ENCODE data around the gene SRM. TPM values are rescaled to one million over a fixed set of nuclear protein-coding genes. Genes with fewer than 3 reads are reported as not detected.
"Not testable (repeated sequence)": the region's sequence is repeated elsewhere in the genome, so short reads cannot be mapped to it uniquely, and the experiment has no call there.

The SRM gene
- total RNA-seq, 1 donor from 2014 or later = 117 TPM

GRCh38 chr1:11054181-11054580 lies 5.6 kb downstream of the SRM start:
- Mint-ChIP-seq H3K36me3 (ENCODE audit: unreplicated experiment) (peaks cover 7% of the 10 kb centered on the region), H3K27me3 (ENCODE audit: unreplicated experiment) (no peaks in the 10 kb centered on the region), H3K9me3 (ENCODE audit: unreplicated experiment) (no peaks in the 10 kb centered on the region), H3K4me1 (ENCODE audit: unreplicated experiment) (peaks cover 7% of the 10 kb centered on the region), H3K4me3 (ENCODE audit: unreplicated experiment) (no peak overlapping the region), H3K27ac (ENCODE audit: unreplicated experiment) (no peak overlapping the region)
- no peak for DNase-seq (ENCODE audit: extremely low spot score, unreplicated experiment)
- no peak for TF ChIP-seq CTCF (IDR thresholded peaks at IDR 0.05)

- H3K4me1 Mint-ChIP-seq (ENCODE audit: unreplicated experiment) = peaks cover 3% of the 10 kb centered on the region
- H3K36me3 Mint-ChIP-seq (ENCODE audit: unreplicated experiment) = peaks cover 7% of the 10 kb centered on the region
- no peaks in the 10 kb centered on the region for H3K9me3 Mint-ChIP-seq (ENCODE audit: unreplicated experiment)
- H3K27ac Mint-ChIP-seq (ENCODE audit: unreplicated experiment) = no peak overlapping the region
- no peaks in the 10 kb centered on the region for H3K27me3 Mint-ChIP-seq (ENCODE audit: unreplicated experiment)
- TF ChIP-seq CTCF (IDR thresholded peaks at IDR 0.05) = no peak
- no peak for DNase-seq (ENCODE audit: extremely low spot score, unreplicated experiment)
- no peak overlapping the region for H3K4me3 Mint-ChIP-seq (ENCODE audit: unreplicated experiment)
Measured at GRCh38 chr1:11053758-11054137, 6.1 kb downstream of the SRM start.

- DNase-seq (ENCODE audit: extremely low spot score, unreplicated experiment) = no peak
- no peak for TF ChIP-seq CTCF (IDR thresholded peaks at IDR 0.05)
- Mint-ChIP-seq H3K36me3 (ENCODE audit: unreplicated experiment) (peaks cover 7% of the 10 kb centered on the region), H3K4me3 (ENCODE audit: unreplicated experiment) (no peak overlapping the region), H3K9me3 (ENCODE audit: unreplicated experiment) (no peaks in the 10 kb centered on the region), H3K4me1 (ENCODE audit: unreplicated experiment) (no peaks in the 10 kb centered on the region), H3K27ac (ENCODE audit: unreplicated experiment) (no peak overlapping the region), H3K27me3 (ENCODE audit: unreplicated experiment) (no peaks in the 10 kb centered on the region)
Measured at GRCh38 chr1:11052839-11053757, 6.7 kb downstream of the SRM start.

- Mint-ChIP-seq H3K36me3 (ENCODE audit: unreplicated experiment) (peaks cover 4% of the 10 kb centered on the region), H3K27ac (ENCODE audit: unreplicated experiment) (no peak overlapping the region), H3K4me1 (ENCODE audit: unreplicated experiment) (no peaks in the 10 kb centered on the region), H3K27me3 (ENCODE audit: unreplicated experiment) (no peaks in the 10 kb centered on the region), H3K4me3 (ENCODE audit: unreplicated experiment) (no peak overlapping the region), H3K9me3 (ENCODE audit: unreplicated experiment) (no peaks in the 10 kb centered on the region)
- no peak for TF ChIP-seq CTCF (IDR thresholded peaks at IDR 0.05)
- no peak for DNase-seq (ENCODE audit: extremely low spot score, unreplicated experiment)
Measured at GRCh38 chr1:11051781-11052511, 7.9 kb downstream of the SRM start.

GRCh38 chr1:11051121-11051520 lies 8.7 kb downstream of the SRM start:
- DNase-seq (ENCODE audit: extremely low spot score, unreplicated experiment); H3K4me3 Mint-ChIP-seq (ENCODE audit: unreplicated experiment); H3K27ac Mint-ChIP-seq (ENCODE audit: unreplicated experiment): not testable (repeated sequence)

More at GRCh38 chr1:11051121-11051520, 8.7 kb downstream of the SRM start:
- not testable (repeated sequence) for H3K36me3 Mint-ChIP-seq (ENCODE audit: unreplicated experiment); H3K27me3 Mint-ChIP-seq (ENCODE audit: unreplicated experiment); H3K4me1 Mint-ChIP-seq (ENCODE audit: unreplicated experiment); H3K9me3 Mint-ChIP-seq (ENCODE audit: unreplicated experiment)
